NCI-H69 (cell line): ENCODE results near the gene SCN4B.
A peak's percentile ranks its signal among the peaks of the same experiment; 100 is the strongest.

Experiments used
- DNase-seq: peaks from one replicate; lab custom pipeline; 2025; lab: John Stamatoyannopoulos, UW

The SCN4B gene

DNA sequence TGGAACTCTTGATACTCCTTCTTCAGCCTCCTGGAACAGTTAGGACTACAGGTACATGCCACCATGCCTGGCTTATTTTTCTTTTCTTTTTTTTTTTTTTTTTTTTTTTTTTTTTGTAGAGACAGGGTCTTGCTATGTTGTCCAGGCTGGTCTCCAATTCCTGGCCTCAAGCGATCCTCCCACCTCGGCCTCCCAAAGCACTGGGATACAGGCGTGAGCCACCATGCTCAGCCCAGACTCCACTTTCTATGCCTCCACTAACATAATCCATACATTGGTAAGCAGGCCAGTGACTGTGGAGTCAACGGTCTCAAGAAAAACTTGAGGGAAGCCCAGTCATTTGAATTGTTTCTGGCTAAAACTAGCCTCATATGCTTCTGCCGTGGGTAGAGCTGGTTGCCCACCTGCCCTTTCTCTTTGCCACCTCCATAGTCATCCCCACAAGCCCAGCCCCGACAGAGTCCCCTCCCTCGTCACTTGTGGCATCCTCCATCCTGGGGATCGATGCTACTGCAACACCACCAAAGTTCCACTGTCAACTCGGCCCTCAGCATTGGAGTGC lies 21.5 kb upstream of the SCN4B start:
- no peak for DNase-seq

DNA sequence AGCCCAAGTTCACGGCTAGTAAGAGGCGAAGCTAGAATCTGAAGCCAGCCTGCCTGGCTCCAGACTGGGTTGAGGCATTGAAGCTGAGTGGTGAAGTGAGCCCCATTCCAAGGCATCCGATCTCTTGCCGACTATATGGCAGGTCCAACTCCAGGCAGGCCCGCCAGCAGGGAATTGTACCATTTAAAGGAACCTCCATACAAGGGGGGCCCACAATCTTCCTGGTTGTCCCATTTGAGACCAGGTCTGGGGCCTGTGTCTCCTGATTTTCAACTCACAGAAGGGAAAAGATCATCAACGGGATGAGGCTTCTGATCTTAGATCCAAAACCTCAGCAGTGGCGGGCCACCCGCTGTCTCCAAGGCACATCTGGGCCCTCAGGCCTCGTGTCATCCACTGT lies 19.7 kb upstream of the SCN4B start:
- no peak for DNase-seq

DNA sequence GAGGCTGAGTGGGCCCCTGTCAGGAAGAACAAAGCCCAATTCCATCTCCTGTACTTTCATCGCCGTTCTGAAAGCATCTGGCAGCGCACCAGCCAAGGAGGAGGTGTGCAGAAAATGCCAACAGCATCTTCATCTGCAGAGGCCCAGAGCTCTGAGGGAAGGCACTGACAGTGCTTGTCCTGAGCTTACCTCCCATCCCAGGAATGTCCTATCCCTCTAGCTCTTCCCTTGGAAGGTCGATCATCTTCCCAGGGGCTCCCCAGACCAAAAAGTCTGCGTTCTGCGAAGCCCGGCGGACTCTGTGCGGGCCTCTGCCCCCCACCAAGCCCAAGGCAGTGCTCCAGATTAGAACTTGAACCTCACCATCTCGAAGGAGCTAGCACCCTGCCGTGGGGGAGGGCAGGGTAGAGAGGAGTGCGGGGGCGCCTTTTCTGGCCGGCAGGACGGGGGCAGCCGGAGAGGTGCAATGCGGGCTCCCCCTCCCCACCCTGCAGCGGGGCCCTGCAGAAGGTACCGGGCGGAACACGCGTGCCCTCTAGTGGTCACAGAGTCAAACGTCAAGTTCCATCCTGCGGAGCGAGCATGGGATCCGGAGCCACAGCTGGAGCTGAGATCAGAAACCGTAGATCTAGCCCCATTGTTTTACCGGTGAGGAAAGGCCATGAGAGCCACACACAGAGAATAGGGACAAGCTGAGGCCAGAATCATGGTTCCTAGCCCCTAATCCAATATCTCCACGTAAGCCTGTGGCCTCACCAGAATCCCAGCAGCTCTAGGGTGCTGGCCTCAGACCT lies 18.8 kb upstream of the SCN4B start:
- peak; percentile 81 for DNase-seq

DNA sequence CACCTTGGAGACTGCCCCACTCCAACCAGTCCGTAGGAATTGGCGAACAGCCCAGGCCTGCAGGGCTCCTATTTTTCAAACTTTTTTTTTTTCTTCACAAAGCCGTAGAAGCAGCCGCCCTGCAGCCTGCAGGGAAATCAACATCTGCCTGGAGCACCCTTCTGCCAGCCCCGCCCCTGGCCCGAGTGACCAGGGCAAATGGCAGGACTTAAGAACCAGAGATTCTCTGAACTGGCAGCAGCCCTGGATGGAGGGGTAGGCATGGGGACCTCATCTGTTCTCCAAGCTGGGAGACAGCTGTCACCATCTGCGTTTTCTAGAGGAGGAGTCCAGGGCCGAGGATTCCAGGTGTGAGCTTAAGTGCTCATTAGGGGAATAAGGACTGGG lies 18.3 kb upstream of the SCN4B start:
- DNase-seq, result peak; percentile 88

DNA sequence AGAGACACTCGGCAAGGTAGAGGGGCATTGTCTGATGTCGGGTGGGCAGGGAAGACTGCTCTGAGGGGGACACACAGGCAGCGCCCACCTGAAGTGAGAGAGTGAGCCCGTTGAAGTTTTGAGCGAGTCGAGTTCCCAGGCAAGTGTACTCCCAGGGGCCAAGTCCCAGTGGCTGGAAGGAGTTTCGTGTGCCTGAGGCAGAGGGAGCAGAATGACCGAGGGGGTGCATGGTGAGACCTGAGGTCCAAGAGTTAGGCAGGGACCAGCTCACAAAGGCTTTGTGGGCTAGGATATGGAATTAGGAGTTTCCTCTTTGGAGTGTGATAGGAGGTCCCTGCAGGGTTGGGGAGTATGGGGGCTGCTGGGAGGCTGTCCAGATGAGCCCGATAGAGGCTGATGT lies 17.6 kb upstream of the SCN4B start:
- no peak for DNase-seq

DNA sequence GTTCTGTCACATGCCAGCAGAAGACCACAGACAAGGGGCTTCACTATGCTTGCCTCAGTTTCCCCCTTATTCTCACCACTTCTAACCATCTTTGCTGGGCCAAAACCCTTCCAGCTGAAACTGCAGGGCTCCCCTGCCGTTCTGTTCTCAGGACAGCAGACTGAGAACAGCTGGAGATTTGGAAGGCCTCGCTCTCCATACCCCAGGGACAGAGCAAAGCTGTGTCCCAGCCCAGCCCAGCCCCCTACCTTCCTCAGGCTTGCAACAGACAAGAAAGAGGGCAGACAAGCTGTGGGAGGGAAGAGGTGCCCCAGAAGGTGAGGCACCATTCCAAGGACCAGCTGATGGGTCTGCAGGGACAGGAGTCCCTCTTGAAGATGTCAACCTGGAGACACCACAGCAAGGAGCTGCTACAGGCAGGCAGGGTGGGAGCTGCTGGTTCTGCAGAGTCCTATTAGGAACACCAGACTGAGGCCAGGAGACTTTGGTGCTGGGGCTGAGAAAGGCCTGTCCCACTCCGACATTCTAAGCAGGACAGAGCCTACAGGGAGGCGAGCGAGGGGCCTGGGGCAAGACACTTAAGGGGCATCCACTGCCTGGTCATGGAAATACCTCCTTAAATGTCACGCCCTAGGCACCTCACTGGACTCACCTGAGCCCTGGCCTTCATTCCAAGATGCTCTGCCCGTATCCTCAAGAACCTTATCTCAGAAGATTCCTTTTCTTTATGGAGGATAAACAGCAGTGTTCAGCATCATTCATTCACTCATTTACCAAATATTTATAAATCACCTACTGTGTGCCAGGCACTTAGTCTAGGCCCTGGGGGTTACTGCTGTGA lies 16.9 kb upstream of the SCN4B start:
- DNase-seq, result no peak

DNA sequence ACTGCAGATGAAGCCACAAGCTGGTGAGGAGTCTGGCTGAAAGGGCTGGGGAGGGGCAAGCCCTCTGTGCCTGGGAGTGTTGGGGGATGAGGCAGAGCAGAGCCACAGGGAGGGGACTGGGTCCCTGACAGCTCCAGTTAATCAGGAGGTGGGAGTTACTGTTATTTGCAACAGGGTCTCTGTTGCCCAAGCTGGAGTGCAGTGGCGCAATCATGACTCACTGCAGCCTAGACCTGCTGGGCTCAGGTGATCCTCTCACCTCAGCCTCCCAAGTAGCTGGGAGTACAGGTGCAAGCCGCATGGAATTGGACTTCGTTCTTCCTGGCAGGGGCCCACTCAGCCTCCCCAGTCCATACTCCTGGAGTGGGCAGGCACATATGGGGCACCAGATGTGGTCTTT lies 16.1 kb upstream of the SCN4B start:
- no peak for DNase-seq

DNA sequence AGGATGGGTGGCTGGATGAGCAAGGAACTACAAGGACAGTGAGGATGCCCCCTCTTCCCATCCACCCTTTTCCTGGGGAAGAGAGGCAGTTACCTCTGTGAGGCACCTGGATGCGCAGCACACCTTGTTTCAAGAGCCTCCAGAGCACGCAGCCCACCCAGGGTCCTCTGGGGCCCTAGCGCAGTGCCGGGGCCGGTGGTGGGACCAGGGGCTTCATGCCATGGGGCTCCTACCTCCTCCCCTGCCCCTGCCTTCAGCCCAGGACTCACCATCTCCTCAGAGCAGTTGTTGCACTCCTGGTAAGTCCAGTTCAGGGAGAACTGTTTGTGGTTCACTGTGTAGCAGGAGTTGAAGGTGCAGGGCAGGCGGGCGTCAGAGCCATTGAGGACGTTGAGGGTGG lies 15.7 kb upstream of the SCN4B start:
- DNase-seq, result no peak

DNA sequence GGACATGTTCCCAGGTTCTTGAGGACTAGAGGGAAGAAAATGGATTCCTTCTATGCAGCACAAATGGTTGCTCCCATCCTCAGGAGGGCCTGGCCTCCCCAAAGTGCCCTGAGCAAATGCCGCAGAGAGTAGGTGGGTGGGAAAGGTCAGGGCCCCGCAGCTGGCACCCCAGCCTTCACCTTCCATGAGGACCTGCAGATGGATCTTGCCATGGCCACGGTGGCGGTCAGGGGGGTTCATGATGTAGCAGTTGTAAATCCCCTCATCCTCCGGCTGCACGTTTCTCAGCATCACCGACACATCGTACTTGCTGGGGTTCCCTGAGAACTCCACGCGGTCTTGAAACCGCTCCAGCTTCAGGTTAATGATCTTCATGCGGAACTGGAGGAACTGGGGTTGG lies 15.3 kb upstream of the SCN4B start:
- no peak for DNase-seq

DNA sequence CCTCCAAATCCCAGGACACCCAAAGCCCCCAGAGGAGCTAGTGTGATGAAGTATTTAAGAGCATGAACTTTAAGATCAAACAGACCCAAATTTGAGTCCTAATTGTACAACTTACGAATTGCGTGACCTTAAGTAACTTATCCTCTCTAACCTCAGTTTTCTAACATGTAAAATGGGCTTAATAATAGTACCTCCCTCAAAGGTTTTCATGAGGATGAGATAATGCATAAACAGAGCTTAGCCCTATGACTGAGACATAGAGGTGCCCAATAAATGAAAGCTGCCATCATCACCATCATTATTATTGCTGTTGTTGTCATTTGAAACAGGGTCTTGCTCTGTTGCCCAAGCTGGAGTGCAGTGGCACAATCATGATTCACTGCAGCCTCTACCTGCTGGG lies 14.6 kb upstream of the SCN4B start:
- no peak for DNase-seq

DNA sequence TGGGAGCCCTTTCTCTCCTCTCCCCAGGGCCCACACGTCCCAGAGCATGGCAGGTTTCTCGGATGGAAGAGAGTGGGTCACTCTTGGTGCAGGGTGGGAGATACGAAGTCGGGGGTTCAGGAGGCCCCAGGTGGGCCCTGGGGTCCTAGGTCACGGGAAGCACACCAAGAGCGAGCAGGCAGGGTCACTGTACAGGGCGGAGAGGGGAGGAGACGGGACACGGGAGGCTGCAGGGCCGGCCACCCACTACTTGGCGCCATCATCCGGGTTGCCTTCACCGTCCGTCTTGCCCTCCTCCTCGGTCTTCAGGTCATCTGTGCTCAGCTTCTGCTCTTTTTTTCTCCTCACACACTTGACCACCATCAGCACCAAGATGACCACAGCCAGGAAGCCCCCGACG lies 14.0 kb upstream of the SCN4B start:
- DNase-seq, result no peak

DNA sequence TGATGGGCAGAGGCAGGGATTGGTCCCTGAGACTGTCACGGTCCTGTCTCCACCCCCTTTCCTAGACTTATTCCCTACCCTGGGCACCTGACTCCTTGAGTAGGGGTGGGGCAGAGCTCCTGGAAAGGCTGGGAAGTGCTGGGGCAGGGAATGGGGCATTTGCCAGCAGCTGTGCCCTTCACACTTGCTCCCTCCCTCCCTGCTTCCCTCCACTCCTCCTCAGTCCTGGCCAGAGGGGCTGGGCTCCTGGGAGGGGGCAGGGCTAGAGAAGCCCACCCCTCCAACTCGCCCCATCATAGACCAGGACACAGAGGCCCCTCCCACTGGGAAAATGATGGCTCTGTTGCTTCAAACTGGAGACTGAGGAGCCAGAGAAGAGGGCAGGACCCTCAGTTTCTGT lies 12.3 kb upstream of the SCN4B start:
- DNase-seq, result no peak

DNA sequence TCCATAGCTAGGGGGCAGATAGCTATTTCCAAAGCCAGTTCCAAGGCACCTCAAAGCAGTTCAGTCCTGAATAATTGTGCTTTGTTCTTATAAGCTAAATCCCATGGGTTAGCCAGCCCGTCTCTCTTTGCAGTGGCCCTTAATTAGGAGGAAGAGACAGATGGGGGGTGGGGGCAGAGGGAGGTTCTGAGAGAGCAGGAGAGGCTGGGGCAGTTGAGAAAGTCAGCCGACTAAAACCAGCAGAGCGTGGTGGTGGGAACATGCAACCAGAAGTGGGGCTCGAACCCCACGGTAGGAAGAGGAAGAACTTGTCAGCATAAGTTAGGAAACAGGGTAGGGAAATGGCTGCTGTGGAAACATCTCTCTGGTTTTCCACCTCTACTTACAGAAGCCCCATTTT lies 10.9 kb upstream of the SCN4B start:
- DNase-seq, result peak; percentile 31

DNA sequence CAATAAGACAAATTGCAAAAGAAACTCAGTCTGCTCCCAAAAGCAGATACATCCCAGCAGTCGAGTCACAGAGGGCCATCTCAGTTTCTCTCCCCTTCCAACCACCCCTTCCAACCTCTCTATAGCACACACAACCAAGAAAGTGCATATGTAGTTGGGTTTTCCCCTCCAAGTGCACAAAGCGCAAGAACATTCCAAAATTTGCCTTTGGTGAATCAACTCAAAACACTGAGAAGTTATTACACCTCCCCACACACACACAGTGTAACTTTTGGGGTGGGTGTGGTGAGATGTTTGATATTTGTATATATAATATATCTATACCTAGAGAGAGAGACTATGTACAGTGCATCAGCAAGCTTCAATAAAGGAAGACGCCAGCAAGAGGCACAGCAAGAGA lies 10.2 kb upstream of the SCN4B start:
- DNase-seq, result no peak

DNA sequence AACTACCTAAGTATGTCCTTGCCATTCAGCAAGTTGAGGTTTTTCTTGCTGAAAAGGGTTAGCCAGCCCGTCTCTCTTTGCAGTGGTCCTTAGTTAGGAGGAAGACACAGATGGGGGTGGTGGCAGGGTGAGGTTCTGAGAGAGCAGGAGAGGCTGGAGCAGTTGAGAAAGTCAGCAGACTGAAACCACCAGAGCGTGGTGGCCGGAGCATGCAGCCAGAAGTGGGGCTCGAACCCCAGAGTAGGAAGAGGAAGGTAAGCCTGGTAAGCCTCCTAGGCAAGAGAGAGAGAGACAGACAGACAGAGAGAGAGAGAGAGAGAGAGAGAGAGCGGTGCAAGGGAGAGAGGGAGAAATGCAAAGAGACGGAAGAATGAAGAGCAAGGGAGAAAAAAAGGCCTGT lies 9.2 kb upstream of the SCN4B start:
- no peak for DNase-seq

DNA sequence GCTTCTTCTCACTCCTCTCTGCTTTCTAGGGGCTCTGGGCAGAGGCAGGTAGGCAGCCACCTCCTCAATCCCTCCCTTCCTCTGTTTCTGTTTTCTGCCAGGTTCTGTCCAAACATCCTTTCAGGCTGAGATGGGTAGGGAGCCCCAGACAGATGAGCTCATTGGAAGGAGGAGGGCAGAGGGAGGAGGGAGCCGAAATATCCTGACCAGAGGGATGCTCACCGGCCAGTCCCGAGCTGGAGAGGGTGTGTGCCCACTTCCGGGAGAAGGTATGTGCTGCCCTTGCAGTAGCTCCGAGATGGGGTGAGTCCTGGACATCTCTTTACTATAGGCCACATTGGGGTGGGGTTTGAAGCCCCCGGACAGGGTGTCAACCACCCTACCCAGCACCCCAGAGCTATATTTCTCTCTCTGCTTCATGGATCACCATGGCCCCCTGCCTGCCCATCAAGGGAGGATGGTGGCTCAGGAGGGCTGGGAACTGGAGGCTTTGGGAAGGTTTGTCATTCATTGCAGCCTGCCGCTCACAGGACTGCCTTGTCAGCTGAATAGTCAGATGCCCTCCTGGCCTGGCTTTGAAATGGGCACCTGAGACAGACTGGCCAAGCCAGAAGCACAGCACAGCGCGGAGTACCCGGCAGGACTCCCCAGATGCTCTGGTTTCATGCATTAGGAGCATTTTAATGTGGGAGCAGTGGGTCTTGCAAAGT lies 4.7 kb upstream of the SCN4B start:
- DNase-seq, result no peak

DNA sequence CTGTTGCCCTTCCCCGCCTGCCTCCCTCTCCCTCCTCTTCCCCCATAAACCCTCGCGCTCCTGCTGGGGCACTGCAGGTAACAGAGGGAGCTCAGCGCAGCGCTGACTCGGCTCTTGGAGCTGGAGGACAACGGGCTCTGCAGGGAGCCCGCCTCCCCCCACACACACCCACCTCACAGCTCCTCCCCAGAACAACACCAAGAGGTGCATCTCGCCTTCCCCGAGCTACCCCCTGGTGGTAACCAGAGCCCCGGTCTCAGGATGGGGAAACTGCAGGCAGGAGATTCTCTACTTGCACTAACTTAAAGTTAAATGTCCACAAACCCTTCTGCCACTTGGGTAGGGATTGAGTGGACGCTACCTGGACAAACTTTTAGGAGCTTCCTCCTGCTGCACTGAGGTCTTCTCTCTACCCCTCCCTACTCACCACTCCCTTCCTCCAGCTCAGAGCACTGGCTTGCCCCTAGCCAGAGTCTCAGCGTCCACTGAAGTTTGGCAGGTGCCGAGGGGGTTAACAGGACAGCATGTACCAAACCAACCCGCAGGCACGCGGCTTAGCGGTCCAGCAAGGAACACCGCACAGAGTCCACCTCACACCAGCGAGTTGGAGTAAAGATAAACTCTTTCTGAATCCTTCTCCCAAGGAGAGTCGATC lies 4.0 kb upstream of the SCN4B start:
- DNase-seq, result peak; percentile 86

DNA sequence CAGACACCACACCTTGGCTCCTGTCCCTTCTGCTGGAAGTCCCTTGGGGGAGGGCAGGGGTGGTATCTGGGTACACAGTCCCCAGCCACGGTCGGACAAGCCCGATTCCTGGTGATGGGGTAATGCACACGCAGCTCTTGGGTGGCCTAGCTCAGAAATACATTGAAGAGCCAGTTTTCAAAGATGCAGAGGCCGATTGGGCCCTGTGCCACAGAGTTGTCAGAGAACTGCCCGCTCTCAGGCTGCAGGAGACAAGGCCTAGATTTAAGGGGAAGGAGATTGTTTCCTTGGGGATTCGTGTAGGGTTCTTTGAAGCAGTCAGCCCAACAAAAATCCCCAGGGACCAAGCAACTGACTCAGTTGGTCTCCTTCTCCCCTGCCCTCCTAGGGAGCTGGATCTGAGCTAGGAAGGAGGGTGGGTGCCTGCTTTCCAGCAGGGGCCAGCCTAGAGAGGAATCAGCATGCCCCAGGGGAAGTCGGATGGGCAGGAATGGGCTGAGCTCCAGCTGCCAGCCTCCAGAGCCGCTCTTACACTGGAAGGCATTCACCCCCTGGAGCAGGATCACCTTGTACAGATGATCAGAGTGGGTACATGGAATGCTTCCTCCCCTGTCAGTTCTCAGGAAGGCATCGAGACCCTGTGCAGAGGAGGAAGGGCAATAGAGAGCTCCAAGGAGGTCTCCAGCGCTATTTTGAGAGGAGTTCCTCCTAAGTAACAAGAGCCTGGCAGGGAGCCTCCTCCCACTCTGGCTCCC lies 3.3 kb upstream of the SCN4B start:
- DNase-seq, result peak; percentile 81

DNA sequence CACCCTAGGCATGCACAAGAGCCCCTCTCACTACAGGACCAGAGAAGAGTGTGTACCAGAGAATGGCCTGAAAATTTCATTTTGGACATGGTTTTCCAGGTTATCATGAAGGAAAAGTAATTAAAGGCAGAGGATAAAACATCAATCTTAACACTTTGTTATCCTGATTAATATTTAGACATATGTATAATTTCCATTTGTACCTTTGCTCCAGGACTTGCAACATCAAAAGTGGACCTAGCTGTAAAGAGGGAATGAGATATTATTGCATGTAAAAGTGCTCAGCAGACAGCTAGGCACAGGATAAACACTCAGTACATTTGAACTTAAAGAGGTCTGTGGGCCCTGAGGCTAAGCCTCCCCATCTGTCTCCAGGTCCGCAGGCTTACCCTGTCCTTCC lies 2.0 kb upstream of the SCN4B start:
- peak; percentile 27 for DNase-seq

DNA sequence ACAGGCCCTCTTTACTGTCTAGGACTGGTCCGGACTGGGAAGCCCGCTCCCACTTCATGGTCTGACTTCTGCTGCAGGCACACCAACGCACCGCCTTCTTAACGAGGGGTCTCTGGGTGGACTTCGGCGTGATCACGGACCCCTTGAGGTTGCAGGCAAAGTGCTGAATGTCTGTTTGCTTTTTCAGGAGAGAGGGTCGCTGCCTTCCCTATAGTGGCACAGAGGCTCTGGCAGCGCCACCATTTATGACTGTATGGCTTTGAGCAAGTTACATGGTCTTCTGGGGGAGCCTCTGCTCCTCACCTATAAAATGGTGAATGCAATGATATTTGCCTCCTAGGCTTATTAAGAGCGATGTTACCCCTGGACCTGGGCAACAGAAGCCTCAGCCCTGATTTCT lies 1.4 kb upstream of the SCN4B start:
- DNase-seq, result no peak

DNA sequence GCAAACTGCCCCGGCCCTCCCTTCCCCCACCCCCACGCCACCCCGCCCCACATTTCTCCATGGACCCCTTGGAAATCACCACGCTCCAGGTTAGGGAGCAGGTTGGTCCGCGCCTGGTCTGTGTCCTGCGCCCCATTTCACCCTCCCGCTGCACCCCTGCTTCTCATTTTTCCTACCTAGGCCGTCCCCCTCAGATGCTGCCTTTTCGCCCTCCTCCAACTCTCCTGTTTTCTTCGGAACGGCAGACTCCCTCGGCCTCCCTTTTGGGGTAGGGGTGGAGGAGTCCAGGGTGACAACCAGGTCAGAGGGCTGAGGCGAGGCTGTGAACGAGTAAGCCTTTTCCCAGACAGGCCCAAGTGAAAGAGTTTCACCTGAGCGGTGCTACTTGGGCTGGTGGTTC lies 893 bp upstream of the SCN4B start:
- DNase-seq, result no peak
